GM19035 (cell line): ENCODE data around the gene INCA1.

Experiments used
- ATAC-seq: cut with Tn5 transposase; IDR thresholded peaks from one replicate; pipeline ENCODE4 v1.9.1; 2021; ENCODE audit not compliant: unreplicated experiment

Gene INCA1

DNA sequence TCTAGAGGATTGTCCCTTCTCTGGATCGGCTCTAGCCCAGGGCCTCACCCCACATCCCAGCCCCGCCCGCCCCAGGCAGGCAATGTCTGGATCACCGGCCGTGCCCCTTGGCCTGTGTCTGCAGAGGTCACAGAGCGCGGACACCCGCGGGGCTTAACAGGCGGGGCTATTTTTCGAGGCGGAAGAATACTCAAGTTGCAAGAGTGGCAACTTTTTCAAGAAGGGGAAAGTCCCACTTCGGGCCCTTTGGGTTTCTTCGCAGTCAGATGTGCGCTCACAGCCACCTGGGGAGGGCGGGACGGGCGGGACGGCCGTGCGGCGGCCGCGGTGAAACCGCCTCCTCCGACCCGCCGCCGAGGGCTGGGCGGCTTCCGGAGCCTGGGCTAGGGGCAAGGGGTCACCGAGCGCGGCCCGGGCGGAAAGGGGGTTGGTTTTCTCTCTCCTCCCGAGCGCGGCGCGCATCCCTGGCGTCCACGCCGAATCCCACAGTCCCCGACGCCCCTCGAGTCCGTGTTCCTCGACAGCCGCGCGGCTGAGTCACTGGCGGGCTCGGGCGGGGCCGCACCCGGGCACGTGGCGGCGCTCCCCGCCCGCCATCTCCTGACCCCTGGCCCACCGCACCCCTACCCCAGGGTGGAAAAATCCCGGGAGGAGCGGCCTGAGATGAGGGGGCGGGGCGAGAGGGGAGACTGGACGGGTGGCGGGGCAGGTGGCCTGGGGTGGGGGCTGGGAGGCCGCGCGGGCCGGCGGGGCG lies 47.8 kb downstream of the INCA1 start:
- ATAC-seq, result peak; percentile 39

DNA sequence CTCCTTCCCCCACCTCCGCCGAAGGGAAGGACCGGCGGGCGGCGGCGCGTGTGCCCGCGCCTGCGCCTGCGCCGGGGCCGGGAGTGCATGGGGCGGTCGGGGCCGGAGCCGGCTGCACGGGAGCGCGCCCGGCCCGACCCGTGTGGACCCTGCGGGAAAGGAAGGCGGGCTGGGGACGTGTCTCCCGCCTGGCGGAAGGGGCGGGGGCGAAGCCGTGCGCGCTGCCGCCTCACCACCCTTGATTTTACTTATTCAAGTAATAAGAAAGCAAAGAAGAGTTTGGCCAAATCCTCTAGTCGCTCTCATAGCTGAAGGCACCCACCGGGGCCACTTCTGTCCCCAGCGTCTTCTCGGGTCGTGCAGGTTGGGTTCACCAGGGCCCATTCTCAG lies 48.4 kb downstream of the INCA1 start:
- ATAC-seq, result peak; percentile 36

DNA sequence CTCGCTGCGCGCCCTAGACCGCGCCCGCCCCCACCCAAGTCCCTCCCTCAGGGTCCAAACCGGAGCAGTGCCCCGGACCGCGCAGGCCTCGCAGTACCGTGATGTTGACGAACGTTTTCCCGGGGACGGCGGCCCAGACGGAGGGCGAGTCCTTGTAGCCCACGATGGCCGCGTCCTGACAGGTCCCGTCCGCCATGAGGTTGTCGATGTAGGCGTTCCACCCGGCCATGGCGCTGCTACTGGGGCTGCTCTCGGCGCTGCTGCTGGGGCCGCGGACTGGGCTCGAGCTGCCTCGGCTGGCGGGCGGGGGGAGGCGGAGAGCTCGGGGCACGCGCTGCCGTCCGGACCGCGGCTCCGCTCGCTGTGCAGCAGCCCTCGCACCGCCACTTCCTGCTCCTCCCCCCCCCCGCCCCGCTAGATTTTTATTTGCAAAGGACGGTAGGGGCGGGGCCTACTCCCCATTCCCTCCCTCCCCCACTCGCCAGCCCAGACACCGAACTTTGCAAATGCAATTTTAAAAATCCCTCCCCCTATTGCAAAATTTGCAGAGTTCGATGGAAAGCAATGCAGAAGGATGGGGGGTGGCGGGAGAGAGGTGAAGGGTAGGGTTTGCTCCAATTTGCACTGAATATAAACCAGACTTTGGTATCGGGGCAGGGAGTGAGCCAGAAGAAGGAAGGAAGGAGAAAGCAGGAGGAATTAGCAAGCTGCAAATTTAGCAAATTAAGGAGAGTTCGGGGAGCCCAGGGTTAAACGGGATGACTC lies 49.0 kb downstream of the INCA1 start, which contains the start of gene PFN1:
PFN1 (minus strand) TSS at position 365 of the 765 bp plus-strand sequence; CDS start at position 229, 136 bp downstream.
- no peak for ATAC-seq

DNA sequence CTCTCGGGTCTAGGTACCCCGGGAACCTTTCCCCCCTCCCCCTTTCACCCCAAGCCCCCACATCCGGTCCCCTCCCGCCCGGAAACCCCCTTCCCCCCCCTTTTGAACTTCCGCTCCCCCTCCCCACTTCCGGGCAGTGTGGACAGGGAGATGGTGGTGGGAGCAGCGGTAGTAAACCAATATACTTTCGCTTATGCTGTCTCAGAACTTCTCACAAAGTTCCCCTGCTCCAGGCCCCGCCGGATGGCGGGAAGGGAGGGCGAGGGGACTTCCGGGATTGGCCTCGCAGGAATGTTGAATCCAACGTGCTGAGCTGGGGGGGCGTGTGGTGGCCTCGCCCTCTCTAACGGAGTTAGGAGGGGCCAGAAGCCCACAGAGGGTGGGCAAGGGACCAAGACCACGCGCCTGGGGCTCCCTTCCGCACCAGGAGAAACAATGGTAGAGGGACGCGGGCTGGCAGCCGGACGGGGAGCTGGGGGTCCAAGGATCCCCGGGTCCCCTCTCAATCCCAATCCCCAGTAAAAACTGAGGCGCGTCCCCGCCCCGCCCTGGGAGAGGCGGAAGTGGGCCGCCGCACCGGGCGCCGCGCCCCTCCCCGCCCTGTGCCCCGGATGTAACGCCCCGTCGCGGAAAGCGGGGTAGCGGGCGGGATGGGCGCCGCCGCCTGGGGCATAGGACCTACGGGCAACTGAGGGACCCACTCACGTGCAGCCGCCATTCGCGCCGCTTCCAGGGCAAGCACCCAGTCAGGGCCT lies 49.7 kb downstream of the INCA1 start:
- no peak for ATAC-seq

- no peak for ATAC-seq
Measured at GRCh38 chr17:4947010-4947410, 50.3 kb downstream of the INCA1 start.

GRCh38 chr17:4946312-4946976 lies 50.9 kb downstream of the INCA1 start:
- ATAC-seq, result no peak

DNA sequence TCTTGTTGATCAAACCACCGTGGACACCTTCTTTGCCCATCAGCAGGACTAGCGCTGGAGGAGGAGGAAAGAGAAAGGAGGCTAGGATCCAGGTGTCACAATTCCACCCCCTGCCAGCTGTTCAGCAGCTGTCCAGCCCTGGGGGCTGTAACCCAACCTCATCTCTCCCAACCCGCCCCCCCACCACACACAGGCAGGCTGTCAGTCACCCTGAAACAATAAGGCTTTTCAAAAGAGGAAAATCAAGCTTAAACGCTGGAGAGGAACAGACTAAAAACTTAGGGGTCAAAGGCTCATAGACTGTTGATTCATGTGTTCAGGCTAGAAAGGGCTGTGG lies 51.4 kb downstream of the INCA1 start:
- no peak for ATAC-seq

GRCh38 chr17:4945176-4945943 lies 52.0 kb downstream of the INCA1 start:
- ATAC-seq, result no peak

DNA sequence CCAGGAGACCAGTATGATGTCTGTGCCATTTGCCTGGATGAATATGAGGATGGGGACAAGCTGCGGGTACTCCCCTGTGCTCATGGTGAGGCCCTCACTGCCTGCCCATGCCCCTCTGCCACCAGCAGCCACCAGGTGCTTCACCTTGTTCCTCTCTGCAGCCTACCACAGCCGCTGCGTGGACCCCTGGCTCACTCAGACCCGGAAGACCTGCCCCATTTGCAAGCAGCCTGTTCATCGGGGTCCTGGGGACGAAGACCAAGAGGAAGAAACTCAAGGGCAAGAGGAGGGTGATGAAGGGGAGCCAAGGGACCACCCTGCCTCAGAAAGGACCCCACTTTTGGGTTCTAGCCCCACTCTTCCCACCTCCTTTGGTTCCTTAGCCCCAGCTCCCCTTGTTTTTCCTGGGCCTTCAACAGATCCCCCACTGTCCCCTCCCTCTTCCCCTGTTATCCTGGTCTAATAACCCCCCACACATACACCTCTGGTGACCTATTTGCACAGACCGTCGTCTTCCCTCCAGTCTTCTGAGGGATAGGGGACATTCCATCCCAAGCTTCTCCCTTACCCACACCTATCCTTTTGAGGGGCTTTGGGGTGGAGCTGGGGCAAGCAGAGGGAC lies 52.7 kb downstream of the INCA1 start:
- no peak for ATAC-seq

- ATAC-seq, result no peak
Measured at GRCh38 chr17:4944163-4944553, 53.2 kb downstream of the INCA1 start.

DNA sequence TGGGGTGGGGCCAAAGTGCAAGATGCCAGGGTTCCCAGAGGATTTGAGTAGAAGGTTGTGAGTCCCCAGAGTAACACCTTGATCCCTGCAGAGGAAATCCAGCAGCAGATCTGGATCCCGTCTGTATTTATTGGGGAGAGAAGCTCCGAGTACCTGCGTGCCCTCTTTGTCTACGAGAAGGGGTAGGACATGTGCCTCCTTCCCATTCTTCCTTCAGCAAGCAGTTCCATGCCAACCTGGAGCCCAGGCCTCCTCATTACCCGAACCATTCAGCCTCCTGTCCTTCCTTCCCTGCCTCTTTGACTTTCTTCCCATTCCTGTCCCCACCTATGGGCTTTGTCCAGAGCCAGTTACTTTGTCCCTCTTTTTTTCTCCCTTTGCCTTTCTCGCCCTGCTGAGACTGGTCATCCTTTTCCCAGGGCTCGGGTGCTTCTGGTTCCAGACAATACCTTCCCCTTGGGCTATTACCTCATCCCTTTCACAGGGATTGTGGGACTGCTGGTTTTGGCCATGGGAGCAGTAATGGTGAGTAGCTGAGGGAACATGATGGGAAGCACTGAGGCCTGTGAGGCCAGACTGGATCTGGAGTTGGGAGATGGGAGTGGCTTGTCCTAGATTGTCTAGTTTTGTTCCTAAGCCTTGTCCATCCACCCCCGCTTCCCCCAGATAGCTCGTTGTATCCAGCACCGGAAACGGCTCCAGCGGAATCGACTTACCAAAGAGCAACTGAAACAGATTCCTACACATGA lies 54.4 kb downstream of the INCA1 start:
- ATAC-seq, result no peak

DNA sequence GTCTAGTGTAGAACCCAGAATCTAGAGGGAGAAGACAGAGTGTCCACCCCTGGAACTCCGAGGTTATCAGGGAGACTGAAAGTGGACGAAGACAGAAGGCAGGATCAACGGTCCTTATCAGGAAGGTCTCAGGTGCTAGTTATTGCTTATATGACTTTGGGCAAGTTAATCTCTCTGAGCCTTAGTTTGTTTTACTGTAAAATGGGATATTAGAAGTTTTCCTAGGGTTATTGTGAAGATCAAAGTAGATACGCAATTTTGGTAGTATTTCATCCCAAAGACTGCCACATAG lies 56.1 kb downstream of the INCA1 start:
- ATAC-seq, result no peak

- no peak for ATAC-seq
Measured at GRCh38 chr17:4940555-4941318, 56.6 kb downstream of the INCA1 start.

DNA sequence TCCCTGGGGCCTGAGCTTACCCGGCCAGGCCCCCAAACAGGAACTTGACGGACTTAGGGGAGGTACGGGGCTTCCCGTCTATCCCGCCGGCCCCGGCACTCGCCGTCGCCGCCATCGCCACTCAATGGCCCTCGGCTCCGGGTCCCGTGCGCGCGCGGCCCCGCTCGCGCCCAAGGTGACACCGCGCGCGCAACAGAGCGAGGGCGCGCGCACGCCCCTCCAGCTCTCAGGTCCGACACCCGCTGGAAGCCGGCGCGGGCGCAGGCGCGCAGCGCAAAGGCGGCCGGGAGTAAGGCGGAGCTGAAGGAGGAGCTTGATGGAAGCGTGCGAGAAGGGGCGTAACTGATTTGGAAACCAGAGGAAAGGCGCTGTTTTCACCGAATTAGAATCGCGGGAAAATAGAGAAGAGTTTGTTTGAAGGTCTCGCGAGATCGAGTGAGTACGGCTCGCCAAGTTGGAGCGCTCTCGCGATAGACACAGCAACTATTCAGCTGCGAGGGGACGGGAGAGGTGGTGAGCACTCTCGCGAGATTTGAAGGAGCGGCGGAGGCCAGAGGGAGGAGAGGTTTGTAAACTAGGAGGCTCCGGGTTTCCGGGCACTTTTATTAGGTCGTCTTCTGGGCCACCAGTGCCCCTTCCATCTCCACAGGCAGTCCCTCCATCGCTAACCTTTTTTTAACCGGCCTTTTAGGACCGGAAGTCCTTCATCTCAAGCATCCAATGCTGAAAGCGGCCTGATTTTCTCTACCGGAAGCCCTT lies 57.3 kb downstream of the INCA1 start, which contains the start of the genes RNF167 and SLC25A11:
RNF167 (plus strand) TSS at position 473 of the 759 bp plus-strand sequence. CDS start 642 bp downstream, outside the sequence.
SLC25A11 (minus strand) TSS at position 251 of the 759 bp plus-strand sequence; CDS start at position 115, 136 bp downstream.
- peak; percentile 81 for ATAC-seq

GRCh38 chr17:4939546-4939795 lies 57.9 kb downstream of the INCA1 start:
- no peak for ATAC-seq

- no peak for ATAC-seq
Measured at GRCh38 chr17:4938688-4939545, 58.4 kb downstream of the INCA1 start.
